Hypothalamus (tissue), 51 donors: ENCODE measurements around the gene TTC21B.
"Not testable (repeated sequence)": the region's sequence is repeated elsewhere in the genome, so short reads cannot be mapped to it uniquely, and the experiment has no call there.

Experiments
- DNase-seq, 51 donors: peaks; one replicate each; lab custom pipeline; 2025; lab: John Stamatoyannopoulos, UW

TTC21B gene

DNA sequence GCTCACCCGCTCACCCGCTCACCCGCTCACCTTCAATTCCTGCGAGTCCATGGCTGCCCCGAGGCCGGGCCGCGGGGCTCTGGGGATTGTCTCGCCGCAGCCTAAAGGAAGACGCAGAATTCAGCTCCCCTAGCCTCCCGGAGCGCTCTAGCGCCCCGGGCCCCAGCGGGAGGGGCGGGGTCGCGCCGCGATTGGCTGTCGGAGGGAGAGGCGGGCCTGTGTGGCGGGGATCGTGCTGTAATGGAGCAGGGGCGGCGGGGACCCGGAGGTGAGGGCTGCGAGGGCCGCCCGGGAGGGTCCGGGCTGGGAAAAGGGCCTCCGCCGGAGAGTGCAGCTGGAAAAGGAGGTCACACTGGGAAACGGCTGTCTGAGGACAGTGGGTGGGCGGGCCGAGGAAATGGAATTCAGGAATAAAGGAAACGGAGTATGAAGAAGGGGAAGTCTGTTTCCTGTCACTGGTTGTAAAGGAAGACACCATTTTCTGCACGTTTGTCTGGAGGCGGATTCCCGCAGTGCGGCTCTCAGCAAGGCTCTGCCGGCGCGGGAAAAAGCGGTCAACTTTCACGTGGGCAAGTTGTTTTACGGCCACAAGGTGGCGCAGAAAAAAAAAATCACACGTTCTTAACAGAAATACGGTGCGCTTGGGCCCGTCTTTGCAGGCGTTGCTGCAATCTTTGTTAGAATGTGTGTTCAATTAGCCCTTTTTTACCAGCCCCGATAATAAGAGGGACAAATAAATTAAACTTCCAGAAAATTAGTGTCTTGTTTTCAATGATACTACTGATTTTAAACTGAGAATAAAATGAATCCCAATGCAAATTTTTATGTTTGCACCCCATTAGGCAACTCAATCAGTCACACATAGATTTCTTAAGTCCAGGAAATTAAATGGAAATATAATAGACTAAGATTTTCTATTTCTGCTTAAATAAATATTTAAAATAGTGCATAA is at the start of gene TTC21B:
TTC21B (minus strand) TSS at position 122 of the 952 bp plus-strand sequence; CDS start at position 51, 71 bp downstream.
- DNase-seq: peak; percentile 53 to 98 (median 93)

DNA sequence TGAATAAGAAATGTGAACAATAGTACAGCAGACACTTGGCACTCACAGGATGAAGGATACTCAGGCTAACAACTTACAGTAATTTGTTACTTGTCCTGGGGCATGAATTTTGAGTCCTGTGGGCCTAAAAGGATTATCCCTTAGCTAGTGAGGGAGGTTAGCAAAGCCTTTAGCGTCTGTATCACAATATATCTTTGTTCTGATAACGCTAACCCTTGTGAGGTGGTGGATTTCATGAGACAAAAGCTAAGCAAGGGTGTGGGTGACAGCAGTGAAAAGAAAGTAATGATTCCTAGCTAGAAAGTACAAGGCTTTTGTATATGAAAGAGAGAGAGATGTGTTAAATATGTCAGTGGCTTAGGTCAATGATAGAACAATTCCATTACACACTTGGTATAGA is 46.8 kb upstream of the TTC21B start:
- DNase-seq: no peak

DNA sequence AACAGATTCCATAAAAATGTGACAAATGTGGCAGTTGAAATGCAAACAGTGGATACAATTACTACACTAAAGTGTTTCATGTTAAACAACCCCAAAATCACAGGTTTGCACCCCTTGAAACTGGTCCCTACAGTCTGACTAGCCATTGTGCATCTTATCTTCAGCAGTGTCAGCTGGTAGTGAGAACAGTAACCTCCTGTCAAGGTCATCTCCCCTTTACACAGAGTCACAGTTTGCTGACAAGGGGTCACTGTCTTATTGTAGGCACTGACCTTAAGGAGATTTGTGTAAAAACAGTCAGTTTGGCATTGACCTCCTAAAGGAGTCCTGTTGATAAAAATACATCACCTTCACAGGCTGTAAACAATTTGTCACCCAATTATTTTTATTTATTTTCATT is 37.3 kb upstream of the TTC21B start:
- no peak for DNase-seq

DNA sequence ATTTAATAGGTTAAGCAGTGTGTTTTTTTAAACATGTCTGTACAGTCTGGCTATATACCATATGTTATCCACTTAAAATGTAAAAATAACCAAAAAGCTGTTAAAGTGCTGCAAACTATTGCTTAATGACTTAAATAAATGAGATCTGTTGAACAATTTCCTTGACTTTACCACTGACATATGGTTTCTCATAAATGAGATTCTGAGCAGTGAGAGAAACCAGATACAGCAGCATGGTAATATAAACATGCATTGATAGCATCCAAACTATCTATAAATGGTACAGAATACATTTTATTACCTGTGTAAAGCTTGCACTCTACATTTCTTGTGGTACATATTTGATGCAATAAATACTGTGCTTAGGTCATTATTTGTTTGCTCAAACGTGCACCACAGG is 36.3 kb upstream of the TTC21B start:
- no peak for DNase-seq

DNA sequence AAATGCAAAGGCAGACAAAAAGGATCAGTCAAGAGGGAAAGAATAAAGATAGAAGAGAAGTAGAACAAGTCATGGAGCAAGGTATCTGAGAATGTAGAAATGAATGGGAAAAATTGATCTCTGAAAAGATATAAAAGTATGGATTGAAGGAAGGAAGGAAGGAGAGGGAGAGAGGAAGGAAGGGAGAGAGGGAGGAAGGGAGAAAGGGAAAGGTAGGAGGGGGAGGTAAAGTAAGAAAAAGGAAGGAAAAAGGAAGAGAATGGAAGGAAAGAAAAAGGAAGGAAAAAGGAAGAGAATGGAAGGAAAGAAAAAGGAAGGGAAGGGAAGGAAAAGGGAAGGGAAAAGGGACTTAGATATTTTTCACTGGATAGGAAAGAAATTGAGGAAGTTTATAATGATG is 31.5 kb upstream of the TTC21B start:
- no peak for DNase-seq

DNA sequence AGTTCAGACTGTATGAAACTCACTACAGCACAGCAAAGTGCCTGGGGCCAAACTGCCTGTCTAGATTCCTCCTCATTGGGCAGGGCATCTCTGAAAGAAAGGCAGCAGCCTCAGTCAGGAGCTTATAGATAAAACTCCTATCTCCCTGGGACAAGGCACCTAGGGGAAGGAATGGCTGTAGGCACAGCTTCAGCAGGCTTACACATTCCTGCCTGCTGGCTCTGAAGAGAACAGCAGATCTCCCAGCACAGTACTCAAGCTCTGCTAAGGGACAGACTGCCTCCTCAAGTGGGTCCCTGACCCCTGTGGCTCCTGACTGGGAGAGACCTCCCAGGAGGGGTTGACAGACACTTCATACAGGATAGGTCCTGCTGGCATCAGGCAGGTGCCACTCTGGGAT is 18.6 kb upstream of the TTC21B start:
- DNase-seq: not testable (repeated sequence)

DNA sequence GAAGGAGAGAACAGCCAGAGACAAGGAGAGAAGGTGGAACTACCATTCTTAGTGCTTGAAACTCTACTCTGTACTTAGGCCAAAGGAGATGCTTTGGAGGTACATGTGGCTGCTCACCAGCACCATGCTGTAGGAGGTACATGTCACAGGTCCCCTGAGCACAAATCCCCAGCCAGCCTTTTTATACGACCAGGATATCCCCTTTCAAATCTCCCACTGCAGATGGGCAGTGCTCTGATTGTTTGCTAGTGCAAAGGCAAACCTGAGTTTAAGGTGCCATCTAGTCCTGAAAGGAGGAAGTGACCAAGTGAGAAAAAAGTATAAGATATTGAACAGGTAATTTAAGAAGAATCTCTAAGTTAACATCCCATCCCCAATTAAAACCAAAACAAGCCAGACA is 17.1 kb upstream of the TTC21B start:
- no peak for DNase-seq

DNA sequence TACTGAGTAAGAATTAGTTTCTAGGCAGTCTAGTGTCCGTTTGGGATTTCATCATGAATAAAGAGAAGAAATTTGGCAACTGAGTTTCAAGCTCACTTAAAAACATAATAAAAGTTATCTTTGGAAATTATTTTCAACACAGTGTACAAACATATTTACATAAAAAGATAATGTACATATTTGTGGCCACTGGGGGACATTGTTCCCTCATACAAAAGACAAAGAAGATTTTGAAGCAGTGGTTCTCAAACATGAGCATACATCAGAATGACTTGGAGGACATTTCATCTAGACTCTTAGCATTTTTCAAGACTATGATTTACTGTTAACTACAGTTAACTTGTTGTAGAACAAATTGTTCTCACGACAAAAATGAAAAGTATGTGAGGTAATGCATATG is 15.7 kb upstream of the TTC21B start:
- DNase-seq: no peak

DNA sequence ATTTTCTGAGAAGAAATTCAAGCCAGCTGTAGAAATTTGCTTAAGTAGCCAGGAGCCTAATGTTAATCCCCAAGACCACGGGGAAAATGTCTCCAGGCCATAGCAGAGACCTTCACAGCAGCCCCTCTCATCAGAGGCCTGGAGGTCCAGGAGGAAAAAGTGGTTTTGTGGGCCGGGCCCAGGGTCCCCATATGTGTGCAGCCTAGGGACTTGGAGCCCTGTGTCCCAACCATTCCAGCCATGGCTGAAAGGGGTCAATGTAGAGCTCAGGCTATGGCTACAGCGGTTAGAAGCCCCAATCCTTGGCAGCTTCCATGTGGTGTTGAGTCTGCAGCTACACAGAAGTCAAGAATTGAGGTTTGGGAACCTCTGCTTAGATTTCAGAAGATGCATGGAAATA is 14.2 kb upstream of the TTC21B start:
- DNase-seq: no peak

DNA sequence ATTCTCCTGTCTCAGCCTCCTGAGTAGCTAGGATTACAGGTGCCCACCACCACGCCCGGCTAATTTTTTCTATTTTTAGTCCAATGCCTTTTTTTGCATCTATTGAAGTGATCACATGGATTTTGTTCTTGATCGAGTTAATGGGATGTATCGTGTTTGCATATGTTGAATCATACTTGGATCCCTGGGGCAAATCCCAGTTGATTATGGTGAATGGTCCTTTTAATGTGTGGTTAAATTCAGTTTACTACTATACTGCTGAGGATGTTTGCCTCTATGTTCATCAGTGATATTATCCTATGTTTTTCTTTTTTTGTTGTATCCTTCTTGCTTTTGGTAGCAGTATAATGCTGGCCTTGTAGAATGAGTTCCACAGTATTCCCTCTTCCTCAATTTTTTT is 8.2 kb upstream of the TTC21B start:
- no peak for DNase-seq

DNA sequence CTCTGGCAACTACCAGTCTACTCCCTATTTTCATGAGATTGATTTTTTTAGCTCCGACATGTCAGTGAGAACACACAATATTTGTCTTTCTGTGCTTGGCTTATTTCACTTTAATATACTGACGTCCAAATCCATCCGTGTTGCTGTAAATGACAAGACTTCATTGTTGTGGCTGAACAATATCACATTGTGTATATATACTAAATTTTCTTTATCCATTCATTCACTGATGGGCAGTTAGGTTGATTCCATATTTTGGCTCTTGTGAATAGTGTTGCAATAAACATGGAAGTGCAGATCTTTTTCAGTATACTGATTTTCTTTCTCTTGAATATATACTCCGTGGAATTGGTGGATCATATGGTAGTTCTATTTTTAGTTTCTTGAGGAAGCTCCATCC is 5.8 kb upstream of the TTC21B start:
- no peak for DNase-seq

DNA sequence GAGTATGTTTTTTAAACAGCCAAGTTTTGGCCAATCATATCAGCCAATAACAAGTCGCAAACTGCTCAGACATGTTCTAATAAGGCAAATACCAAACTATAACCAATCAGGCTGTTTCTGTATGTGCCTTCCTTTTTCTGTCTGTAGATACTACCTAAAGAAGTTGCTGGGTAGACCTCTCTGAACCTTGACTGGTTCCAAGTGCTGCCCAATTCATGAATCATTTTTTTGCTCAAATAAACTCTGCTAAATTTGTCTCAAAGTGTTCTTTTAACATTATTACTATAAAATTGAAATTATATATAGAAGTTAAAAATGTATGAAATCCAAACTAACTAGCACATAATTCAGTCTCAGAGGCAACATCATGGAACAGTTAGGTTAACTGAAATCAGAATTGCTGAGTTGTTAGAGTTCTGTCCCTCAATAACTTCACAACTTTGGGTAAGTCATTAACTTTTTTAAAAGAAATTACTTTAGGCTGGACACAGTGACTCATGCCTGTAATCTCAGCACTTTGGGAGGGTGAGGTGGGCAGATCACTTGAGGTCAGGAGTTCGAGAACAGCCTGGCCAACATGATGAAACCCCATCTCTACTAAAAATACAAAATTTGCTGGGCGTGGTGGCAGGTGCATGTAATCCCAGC is 4.9 kb upstream of the TTC21B start:
- DNase-seq: no peak

DNA sequence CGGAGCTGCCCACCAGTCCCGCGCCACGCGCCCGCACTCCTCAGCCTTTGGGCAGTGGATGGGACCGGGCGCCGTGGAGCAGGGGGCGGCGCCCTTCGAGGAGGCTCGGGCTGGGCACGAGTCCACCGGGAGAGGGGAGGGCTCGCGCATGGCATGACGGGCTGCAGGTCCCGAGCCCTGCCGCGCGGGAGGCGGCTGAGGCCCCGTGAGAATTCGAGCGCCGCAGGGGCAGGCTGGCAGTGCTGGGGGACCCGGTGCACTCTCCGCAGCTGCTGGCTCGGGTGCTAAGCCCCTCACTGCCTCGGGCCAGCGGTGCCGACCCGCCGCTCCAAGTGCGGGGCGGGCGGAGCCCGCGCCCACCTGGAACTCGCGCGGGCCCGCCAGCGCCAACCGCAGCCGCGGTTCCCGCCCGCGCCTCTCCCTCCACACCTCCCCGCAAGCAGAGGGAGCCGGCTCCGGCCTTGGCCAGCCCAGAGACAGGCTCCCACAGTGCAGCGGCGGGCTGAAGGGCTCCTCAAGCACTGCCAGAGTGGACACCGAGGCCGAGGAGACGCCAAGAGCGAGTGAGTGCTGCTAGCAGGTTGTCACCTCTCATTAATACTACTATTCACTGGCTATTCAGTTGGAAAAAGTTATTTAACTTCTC is 3.6 kb upstream of the TTC21B start:
- no peak for DNase-seq

DNA sequence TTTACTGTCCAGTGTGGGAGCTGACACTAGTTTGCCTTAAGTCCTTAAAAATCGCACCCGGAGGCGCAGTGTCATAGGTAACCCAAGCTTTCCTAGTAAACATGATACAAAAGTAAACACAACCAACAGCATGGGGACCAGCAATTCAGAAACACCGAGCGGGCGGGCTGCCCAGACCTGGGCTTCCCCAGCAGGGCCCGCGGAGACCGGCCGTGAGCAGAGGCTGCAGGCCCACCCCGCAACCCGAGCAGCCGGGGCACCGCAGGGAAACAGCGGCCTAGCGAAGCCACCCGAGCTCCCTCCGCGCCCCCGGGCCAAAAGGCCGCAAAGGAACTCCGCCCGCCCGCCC is 296 bp downstream of the TTC21B start:
- peak in 4 of 51 donors; percentile 58 to 74 (median 65) for DNase-seq

DNA sequence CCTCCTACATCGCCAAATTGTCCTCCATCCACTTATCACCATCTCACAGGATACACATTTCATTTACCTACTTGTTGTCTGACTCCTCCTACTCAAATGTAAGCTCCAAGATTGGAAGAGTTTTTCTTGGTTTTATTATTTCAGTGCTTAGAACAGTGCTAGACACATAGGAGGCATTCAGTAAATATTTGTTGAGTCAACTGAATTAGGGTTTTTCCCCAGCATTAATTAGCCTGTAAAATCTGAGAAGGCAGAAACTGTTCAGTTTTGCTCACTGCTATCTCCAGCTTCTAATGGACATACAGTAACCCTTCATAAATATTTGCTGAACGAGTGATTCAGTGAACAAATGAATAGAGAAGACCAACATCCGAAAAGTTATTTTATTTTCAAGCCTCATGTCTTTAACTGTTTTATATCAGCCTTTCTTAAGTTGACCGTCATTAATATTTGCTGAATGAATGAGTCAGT is 800 bp downstream of the TTC21B start:
- no peak for DNase-seq

DNA sequence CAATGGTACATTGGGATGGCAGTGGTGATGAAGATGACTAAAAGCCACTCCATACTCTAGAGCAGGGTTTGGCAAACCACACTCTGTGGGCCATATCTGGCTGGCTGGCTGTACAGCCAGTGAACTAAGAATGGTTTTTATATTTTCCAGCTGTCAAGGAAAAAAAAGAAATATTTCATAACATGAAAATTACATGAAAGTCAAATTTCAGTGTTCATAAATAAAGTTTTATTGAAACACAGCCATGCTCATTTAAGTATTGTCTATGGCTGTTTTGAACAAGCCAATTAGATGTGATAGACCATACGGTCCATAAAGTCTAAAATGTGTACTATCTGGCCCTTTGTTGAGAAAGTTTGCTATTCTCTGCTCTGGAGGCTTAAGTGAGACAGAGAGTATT is 1.5 kb downstream of the TTC21B start:
- no peak for DNase-seq

DNA sequence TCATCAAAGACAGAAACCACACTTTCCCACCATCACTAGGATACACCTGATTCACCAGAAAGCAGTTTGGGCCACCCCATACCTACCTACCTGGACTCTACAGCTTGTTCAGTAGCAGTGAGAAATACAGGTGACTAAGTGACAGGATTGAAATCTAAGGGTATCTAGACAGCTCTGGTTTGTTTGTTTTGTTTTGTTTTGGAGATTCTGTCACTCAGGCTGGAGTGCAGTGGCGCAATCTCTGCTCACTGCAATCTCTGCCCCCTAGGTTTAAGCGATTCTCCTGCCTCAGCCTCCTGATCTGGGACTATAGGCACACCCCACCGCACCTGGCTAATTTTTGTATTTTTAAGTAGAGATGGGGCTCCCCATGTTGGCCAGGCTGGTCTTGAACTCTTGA is 3.1 kb downstream of the TTC21B start:
- DNase-seq: no peak

DNA sequence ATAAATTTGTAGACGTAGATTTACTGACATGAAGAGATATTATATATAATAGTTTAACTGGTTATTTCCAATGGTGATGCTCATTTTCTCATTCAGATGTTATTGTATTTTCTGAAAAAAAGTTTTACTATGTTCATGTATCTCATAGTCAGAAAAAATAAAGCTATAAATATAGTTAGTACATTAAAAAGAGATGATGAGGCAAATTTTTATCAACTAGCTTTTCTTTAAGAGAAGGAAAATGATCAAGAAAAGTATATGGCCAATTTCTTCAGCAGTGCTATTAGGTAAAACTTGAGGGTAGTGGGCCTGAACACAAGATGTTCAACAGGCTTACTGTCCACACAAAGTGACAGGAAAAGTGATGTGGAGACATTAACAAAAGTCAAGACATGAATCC is 11.7 kb downstream of the TTC21B start:
- no peak for DNase-seq

DNA sequence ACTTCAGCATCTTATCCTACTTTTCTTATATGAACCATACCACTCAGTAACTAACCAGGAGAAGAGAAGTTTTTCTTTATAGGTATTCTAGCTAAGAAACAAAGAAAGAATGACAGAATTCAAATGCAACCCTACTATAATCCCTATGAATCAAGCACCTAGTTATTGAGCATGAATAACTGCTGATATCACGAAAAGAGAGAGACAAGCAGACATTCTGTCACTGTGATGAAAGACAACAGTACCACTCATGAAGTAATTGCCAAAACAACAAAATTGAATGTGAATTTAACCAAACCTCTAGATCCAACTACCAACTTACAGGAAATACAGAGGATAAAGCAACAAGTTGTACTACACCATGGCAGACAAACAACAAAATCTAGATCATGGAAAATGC is 15.3 kb downstream of the TTC21B start:
- no peak for DNase-seq

DNA sequence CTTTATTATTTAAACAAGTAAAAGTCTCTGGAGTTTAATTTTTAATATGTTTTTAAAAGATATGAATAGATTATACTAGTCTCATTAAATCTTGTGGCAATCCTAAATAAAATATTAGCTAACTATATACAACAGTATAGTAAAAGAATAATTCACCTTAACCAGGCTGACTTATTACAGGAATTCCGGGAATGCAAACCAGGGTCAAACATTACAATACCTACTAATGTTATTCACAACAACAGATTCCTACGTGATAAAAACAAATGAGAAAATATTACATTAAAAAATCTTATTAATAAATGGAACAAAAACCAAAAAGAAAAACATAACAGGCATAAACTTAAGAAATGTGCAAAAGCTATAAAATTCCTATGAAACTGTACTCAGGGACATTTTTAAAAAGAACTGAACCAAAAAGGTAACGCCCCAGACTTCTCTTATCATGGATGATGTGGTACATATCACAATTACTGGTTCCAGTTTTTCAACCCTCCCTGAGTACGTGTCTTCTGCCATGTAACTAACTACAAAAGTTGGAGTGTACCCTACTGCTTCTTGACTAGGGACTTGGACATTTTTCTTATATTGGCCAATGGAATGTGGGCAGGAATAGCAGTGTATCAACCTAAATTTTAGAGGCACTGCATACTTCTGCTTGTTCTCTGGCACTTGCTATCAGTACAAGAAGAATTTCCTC is 20.2 kb downstream of the TTC21B start:
- no peak for DNase-seq

DNA sequence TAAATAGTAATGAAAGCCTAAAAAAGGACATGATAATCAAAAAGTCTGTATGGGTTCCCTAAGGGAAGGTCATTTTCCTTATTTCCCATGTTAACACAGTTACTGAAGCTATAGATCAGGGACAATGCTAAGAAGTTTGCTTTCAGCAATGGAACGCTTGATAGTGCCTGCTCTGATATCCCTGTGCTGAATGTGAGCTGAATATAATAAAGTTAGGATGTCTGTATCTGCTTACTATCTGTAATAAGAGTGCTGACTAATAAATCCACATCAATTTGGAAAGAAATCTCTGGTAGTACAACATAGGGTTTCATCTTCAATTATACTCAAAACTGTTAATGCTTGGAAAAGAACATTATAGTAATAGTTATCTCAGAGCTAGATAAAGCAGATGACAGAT is 25.8 kb downstream of the TTC21B start:
- DNase-seq: no peak
